HepG2 (cell line): ENCODE data around the gene C19orf73. TPM values are rescaled to one million over a fixed set of nuclear protein-coding genes. Genes with fewer than 3 reads are reported as not detected.

ENCODE experiments used
- ARNTL ChIP-seq: sonication (generic); formaldehyde crosslinking; IDR thresholded peaks from 2 replicates; pipeline ENCODE4 v1.4.0; 2020; ENCODE audit warnings: mild to moderate bottlenecking, missing genetic modification reagents
- CTCF ChIP-seq: sonication (generic); formaldehyde crosslinking; IDR thresholded peaks from 2 replicates; pipeline ENCODE4 v1.5.0; 2020; ENCODE audit warnings: mild to moderate bottlenecking, missing genetic modification reagents, moderate library complexity
- DBP ChIP-seq: sonication (generic); formaldehyde crosslinking; IDR thresholded peaks from 2 replicates; pipeline ENCODE4 v1.4.0; 2020; ENCODE audit warnings: missing genetic modification reagents; ENCODE audit errors: not compliant biosample characterization
- HINFP ChIP-seq: sonication (generic); formaldehyde crosslinking; IDR thresholded peaks from 2 replicates; pipeline ENCODE4 v1.4.0; 2020; ENCODE audit warnings: low read depth, mild to moderate bottlenecking, missing genetic modification reagents
- LRRFIP1 ChIP-seq: sonication (generic); formaldehyde crosslinking; conservative IDR thresholded peaks from 2 replicates; pipeline ENCODE4 v1.4.0; 2020; ENCODE audit warnings: missing genetic modification reagents
- MAFK ChIP-seq, 2 experiments: IDR thresholded peaks in 1 of 2; conservative IDR thresholded peaks in 1 of 2; 2 replicates each; pipeline ENCODE4 v1.6.1; 2011; ENCODE audit warnings: improper control_type of control experiment in 2 of 2, low read length in 2 of 2
- MEF2D ChIP-seq: sonication (generic); formaldehyde crosslinking; IDR thresholded peaks from 2 replicates; pipeline ENCODE4 v1.5.1; 2020; ENCODE audit warnings: mild to moderate bottlenecking, missing genetic modification reagents
- PHF5A ChIP-seq: IDR thresholded peaks from one replicate; pipeline ENCODE4 v1.6.1; 2018; ENCODE audit warnings: low read depth, missing genetic modification reagents; ENCODE audit not compliant: unreplicated experiment
- POLR2AphosphoS5 ChIP-seq: IDR thresholded peaks from 2 replicates; pipeline ENCODE4 v1.6.1; 2012; ENCODE audit warnings: low read depth, low read length
- REPIN1 ChIP-seq: sonication (generic); formaldehyde crosslinking; IDR thresholded peaks from 2 replicates; pipeline ENCODE4 v1.8.0; 2022; ENCODE audit warnings: missing genetic modification reagents, low read depth, mild to moderate bottlenecking, borderline replicate concordance
- ZBTB20 ChIP-seq: sonication (generic); formaldehyde crosslinking; IDR thresholded peaks from 2 replicates; pipeline ENCODE4 v1.8.1; 2023; ENCODE audit warnings: missing genetic modification reagents, low read depth, mild to moderate bottlenecking, borderline replicate concordance
- ZFY ChIP-seq: sonication (generic); formaldehyde crosslinking; IDR thresholded peaks from 2 replicates; pipeline ENCODE4 v1.4.0; 2020; ENCODE audit warnings: missing genetic modification reagents
- ZMYM3 ChIP-seq: sonication (generic); formaldehyde crosslinking; IDR thresholded peaks from 2 replicates; pipeline ENCODE4 v1.5.1; 2020; ENCODE audit warnings: mild to moderate bottlenecking, missing genetic modification reagents
- ZNF234 ChIP-seq: sonication (generic); formaldehyde crosslinking; conservative IDR thresholded peaks from 2 replicates; pipeline ENCODE4 v1.5.1; 2020; ENCODE audit warnings: mild to moderate bottlenecking, missing genetic modification reagents
- ZNF350 ChIP-seq: sonication (generic); formaldehyde crosslinking; IDR thresholded peaks from 2 replicates; pipeline ENCODE4 v1.4.0; 2020; ENCODE audit warnings: mild to moderate bottlenecking, low read depth, missing genetic modification reagents, borderline replicate concordance
- ZNF710 ChIP-seq: sonication (generic); formaldehyde crosslinking; IDR thresholded peaks from 2 replicates; pipeline ENCODE4 v1.5.0; 2020; ENCODE audit warnings: mild to moderate bottlenecking, missing genetic modification reagents, borderline replicate concordance
- ZNF883 ChIP-seq: sonication (generic); formaldehyde crosslinking; IDR thresholded peaks from 2 replicates; pipeline ENCODE4 v1.5.1; 2020; ENCODE audit warnings: mild to moderate bottlenecking, missing genetic modification reagents; ENCODE audit errors: not compliant biosample characterization
- ZNF891 ChIP-seq: sonication (generic); formaldehyde crosslinking; IDR thresholded peaks from 2 replicates; pipeline ENCODE4 v1.5.0; 2020; ENCODE audit warnings: mild to moderate bottlenecking, missing genetic modification reagents
- ZSCAN29 ChIP-seq: sonication (generic); formaldehyde crosslinking; conservative IDR thresholded peaks from 2 replicates; pipeline ENCODE4 v1.4.0; 2020; ENCODE audit warnings: mild to moderate bottlenecking, missing genetic modification reagents
- polyA plus RNA-seq, 8 experiments: library from polyadenylated mRNA; depleted of rRNA in 3 of 8; stranded (reverse) in 7 of 8; unstranded in 1 of 8; fragments of >200 nt; fragmentation: Illumina TruSeq in 4 of 8; extraction: Trizol in 4 of 8; gene quantifications; 2 replicates each; pipeline versions ENCODE4 v1.2.1 to v1.2.3, GENCODE V29; 2011 to 2016; ENCODE audit warnings: low read depth in 4 of 8, missing spikeins in 1 of 8, mixed read lengths in 1 of 8; ENCODE audit not compliant: insufficient read depth in 1 of 8
- total RNA-seq, 5 experiments: library from RNA; depleted of rRNA; stranded (reverse); fragments of >200 nt; fragmentation: Illumina TruSeq; extraction: Trizol; gene quantifications; 2 replicates each; pipeline ENCODE4 v1.2.3, GENCODE V29; 2016; ENCODE audit warnings: low read depth in 1 of 5

The C19orf73 gene
- total and polyA plus RNA-seq, 2 of the 13 experiments (the other 11 are each of a cell fraction or from before 2014, with no cell fraction given) = 1.4 to 1.5 TPM

- TF ChIP-seq ZFY (peak; percentile 79), MEF2D (peak; percentile 50; the same call in 1 of the 2 replicates), ZMYM3 (no peak), ZNF710 (CRISPR knock-in tag) (no peak), PHF5A (no peak), ZNF234 (no peak), DBP (CRISPR knock-in tag) (no peak), ZNF891 (CRISPR knock-in tag) (peak; percentile 51; the same call in 1 of the 2 replicates), ARNTL (peak; percentile 84), ZBTB20 (CRISPR knock-in tag) (peak; percentile 52; the same call in 1 of the 2 replicates), HINFP (CRISPR knock-in tag) (peak; percentile 80; the same call in 1 of the 2 replicates), MAFK (conservative IDR thresholded peaks at IDR 0.05 in 1 of 2, IDR thresholded peaks at IDR 0.05 in 1 of 2; ENCODE audit: low read length in 2 of 2) (no peak), ZSCAN29 (no peak), ZNF883 (CRISPR knock-in tag) (peak; percentile 59), REPIN1 (CRISPR knock-in tag) (peak; percentile 64), POLR2AphosphoS5 (0 out of 2 replicates have a peak, but pooled peaks have one; percentile 38), CTCF (CRISPR knock-in tag) (peak; percentile 40), ZNF350 (CRISPR knock-in tag) (peak; percentile 72), LRRFIP1 (CRISPR knock-in tag) (no peak)
Measured at GRCh38 chr19:49118565-49119410, at the start of gene C19orf73 (continued).
